Kidney epithelial cell (primary cell): ENCODE results near the gene GOT1. TPM values are rescaled to one million over a fixed set of nuclear protein-coding genes. Genes with fewer than 3 reads are reported as not detected.

Experiments used
- DNase-seq: peaks from one replicate; pipeline ENCODE4 v3.0.0-alpha.2; 2010; ENCODE audit warnings: low read depth
- H3K27me3 ChIP-seq: 2 replicates; pipeline ENCODE4 v1.6.0; 2011; ENCODE audit warnings: low read length; ENCODE audit not compliant: control insufficient read depth, insufficient read depth
- H3K36me3 ChIP-seq: 2 replicates; pipeline ENCODE4 v1.5.1; 2011; ENCODE audit warnings: low read length; ENCODE audit not compliant: control insufficient read depth, insufficient read depth
- H3K4me3 ChIP-seq: 2 replicates; pipeline ENCODE4 v1.5.1; 2011; ENCODE audit warnings: low read depth, mild to moderate bottlenecking, control low read depth, low read length
- CTCF ChIP-seq: IDR thresholded peaks from 2 replicates; pipeline ENCODE4 v1.5.1; 2011; ENCODE audit warnings: mild to moderate bottlenecking, moderate library complexity, low read length, control low read depth, inconsistent platforms; ENCODE audit not compliant: insufficient read depth, poor library complexity, severe bottlenecking
- total RNA-seq: library from RNA; depleted of rRNA; stranded (reverse); fragments of >200 nt; gene quantifications from 2 replicates; pipeline ENCODE4 v1.2.3, GENCODE V29; 2015

GOT1 gene
- total RNA-seq, 1 donor from 2014 or later = 73.7 TPM

- no peak for DNase-seq
- Histone ChIP-seq H3K4me3 (no peak overlapping the region), H3K36me3 (no peaks in the 10 kb centered on the region), H3K27me3 (no peaks in the 10 kb centered on the region)
- no peak for TF ChIP-seq CTCF
Observed at GRCh38 chr10:99382176-99382575, 48.2 kb downstream of the GOT1 start.

- Histone ChIP-seq H3K27me3 (no peaks in the 10 kb centered on the region), H3K36me3 (no peaks in the 10 kb centered on the region), H3K4me3 (no peak overlapping the region)
- no peak for DNase-seq
- no peak for TF ChIP-seq CTCF
Observed at GRCh38 chr10:99375426-99375825, 55.0 kb downstream of the GOT1 start.

- TF ChIP-seq CTCF = no peak
- no peak for DNase-seq
- Histone ChIP-seq H3K27me3 (no peaks in the 10 kb centered on the region), H3K36me3 (no peaks in the 10 kb centered on the region), H3K4me3 (no peak overlapping the region)
Observed at GRCh38 chr10:99374972-99375371, 55.5 kb downstream of the GOT1 start.

GRCh38 chr10:99374526-99374925 is 55.9 kb downstream of the GOT1 start:
- H3K4me3 ChIP-seq = no peak overlapping the region
- TF ChIP-seq CTCF = no peak
- H3K27me3 ChIP-seq = no peaks in the 10 kb centered on the region
- H3K36me3 ChIP-seq = no peaks in the 10 kb centered on the region
- DNase-seq = no peak

- no peak overlapping the region for H3K4me3 ChIP-seq
- H3K36me3 ChIP-seq = no peaks in the 10 kb centered on the region
- no peaks in the 10 kb centered on the region for H3K27me3 ChIP-seq
- TF ChIP-seq CTCF = no peak
- no peak for DNase-seq
Observed at GRCh38 chr10:99372546-99373271, 57.7 kb downstream of the GOT1 start.

GRCh38 chr10:99370993-99371392 is 59.4 kb downstream of the GOT1 start:
- no peak overlapping the region for H3K4me3 ChIP-seq
- TF ChIP-seq CTCF = peak; percentile 50
- no peaks in the 10 kb centered on the region for H3K27me3 ChIP-seq
- no peaks in the 10 kb centered on the region for H3K36me3 ChIP-seq
- no peak for DNase-seq
